HepG2 (cell line): Measurements from ENCODE around the gene KRT40. TPM values are rescaled to one million over a fixed set of nuclear protein-coding genes. Genes with fewer than 3 reads are reported as not detected.

ENCODE experiments used
- AGO1 ChIP-seq: fragments of 200-400 bp; formaldehyde crosslinking; IDR thresholded peaks from 2 replicates; pipeline ENCODE4 v1.6.1; 2017; ENCODE audit warnings: mild to moderate bottlenecking, low read depth, low read length, moderate library complexity; ENCODE audit not compliant: poor library complexity, severe bottlenecking
- ARID3A ChIP-seq: IDR thresholded peaks from 2 replicates; pipeline ENCODE4 v1.6.1; 2012; ENCODE audit warnings: low read depth, low read length, improper control_type of control experiment
- CBX1 ChIP-seq: IDR thresholded peaks from one replicate; pipeline ENCODE4 v1.6.1; 2016; ENCODE audit warnings: antibody characterized with exemption, low read depth
- CEBPB ChIP-seq: IDR thresholded peaks from 2 replicates; pipeline ENCODE4 v1.6.1; 2011; ENCODE audit warnings: low read depth, low read length, improper control_type of control experiment, borderline replicate concordance
- CHCHD3 ChIP-seq: sonication (generic); formaldehyde crosslinking; IDR thresholded peaks from 2 replicates; pipeline ENCODE4 v1.8.0; 2022; ENCODE audit warnings: mild to moderate bottlenecking, missing genetic modification reagents, moderate library complexity
- GTF3A ChIP-seq: sonication (generic); formaldehyde crosslinking; conservative IDR thresholded peaks from 2 replicates; pipeline ENCODE4 v1.4.0; 2020; ENCODE audit warnings: mild to moderate bottlenecking, missing genetic modification reagents
- MAFF ChIP-seq: IDR thresholded peaks from 2 replicates; pipeline ENCODE4 v1.6.1; 2011; ENCODE audit warnings: low read depth, low read length, improper control_type of control experiment
- NCOA1 ChIP-seq: sonication (generic); formaldehyde crosslinking; IDR thresholded peaks from 2 replicates; pipeline ENCODE4 v1.9.0; 2021; ENCODE audit warnings: missing genetic modification reagents
- PAXIP1 ChIP-seq: sonication (generic); formaldehyde crosslinking; conservative IDR thresholded peaks from 2 replicates; pipeline ENCODE4 v1.4.0; 2020; ENCODE audit warnings: mild to moderate bottlenecking, missing genetic modification reagents, moderate library complexity
- TBP ChIP-seq: sonication (generic); formaldehyde crosslinking; IDR thresholded peaks from 2 replicates; pipeline ENCODE4 v1.5.0; 2020; ENCODE audit warnings: missing genetic modification reagents
- TSC22D2 ChIP-seq: sonication (generic); formaldehyde crosslinking; IDR thresholded peaks from 2 replicates; pipeline ENCODE4 v1.5.1; 2020; ENCODE audit warnings: missing genetic modification reagents, mild to moderate bottlenecking, borderline replicate concordance
- YY1 ChIP-seq: IDR thresholded peaks from 2 replicates; pipeline ENCODE4 v1.6.1; 2011; ENCODE audit warnings: low read length, low read depth, moderate library complexity, mild to moderate bottlenecking; ENCODE audit not compliant: insufficient read depth, insufficient replicate concordance
- ZFAT ChIP-seq: sonication (generic); formaldehyde crosslinking; conservative IDR thresholded peaks from 2 replicates; pipeline ENCODE4 v1.8.1; 2023; ENCODE audit warnings: missing genetic modification reagents, inconsistent platforms
- ZFP36L2 ChIP-seq: sonication (generic); formaldehyde crosslinking; IDR thresholded peaks from 2 replicates; pipeline ENCODE4 v1.4.0; 2020; ENCODE audit warnings: missing genetic modification reagents
- ZKSCAN8 ChIP-seq: IDR thresholded peaks from 2 replicates; pipeline ENCODE4 v1.6.1; 2016; ENCODE audit warnings: borderline replicate concordance, missing genetic modification reagents, missing compliant biosample characterization
- ZNF12 ChIP-seq: sonication (generic); formaldehyde crosslinking; IDR thresholded peaks from 2 replicates; pipeline ENCODE4 v1.5.0; 2020; ENCODE audit warnings: missing genetic modification reagents
- ZNF136 ChIP-seq: sonication (generic); formaldehyde crosslinking; IDR thresholded peaks from 2 replicates; pipeline ENCODE4 v1.8.1; 2022; ENCODE audit warnings: low read depth, mild to moderate bottlenecking, moderate library complexity, missing genetic modification reagents
- ZNF253 ChIP-seq: sonication (generic); formaldehyde crosslinking; IDR thresholded peaks from 2 replicates; pipeline ENCODE4 v1.8.0; 2022; ENCODE audit warnings: mild to moderate bottlenecking, missing genetic modification reagents, borderline replicate concordance
- ZNF431 ChIP-seq: sonication (generic); formaldehyde crosslinking; IDR thresholded peaks from 2 replicates; pipeline ENCODE4 v1.9.0; 2022; ENCODE audit warnings: missing genetic modification reagents, low read depth, mild to moderate bottlenecking, borderline replicate concordance
- ZNF644 ChIP-seq: IDR thresholded peaks from 2 replicates; pipeline ENCODE4 v1.6.1; 2016; ENCODE audit warnings: low read depth
- ZNF839 ChIP-seq: sonication (generic); formaldehyde crosslinking; IDR thresholded peaks from 2 replicates; pipeline ENCODE4 v1.4.0; 2020; ENCODE audit warnings: missing genetic modification reagents, mild to moderate bottlenecking, borderline replicate concordance
- ZNF841 ChIP-seq: sonication (generic); formaldehyde crosslinking; IDR thresholded peaks from 2 replicates; pipeline ENCODE4 v1.8.1; 2023; ENCODE audit warnings: missing genetic modification reagents, borderline replicate concordance
- ZSCAN25 ChIP-seq: sonication (generic); formaldehyde crosslinking; IDR thresholded peaks from 2 replicates; pipeline ENCODE4 v1.8.0; 2022; ENCODE audit warnings: mild to moderate bottlenecking, missing genetic modification reagents
- polyA plus RNA-seq, 8 experiments: library from polyadenylated mRNA; depleted of rRNA in 3 of 8; stranded (reverse) in 7 of 8; unstranded in 1 of 8; fragments of >200 nt; fragmentation: Illumina TruSeq in 4 of 8; extraction: Trizol in 4 of 8; gene quantifications; 2 replicates each; pipeline versions ENCODE4 v1.2.1 to v1.2.3, GENCODE V29; 2011 to 2016; ENCODE audit warnings: low read depth in 4 of 8, missing spikeins in 1 of 8, mixed read lengths in 1 of 8; ENCODE audit not compliant: insufficient read depth in 1 of 8
- total RNA-seq, 5 experiments: library from RNA; depleted of rRNA; stranded (reverse); fragments of >200 nt; fragmentation: Illumina TruSeq; extraction: Trizol; gene quantifications; 2 replicates each; pipeline ENCODE4 v1.2.3, GENCODE V29; 2016; ENCODE audit warnings: low read depth in 1 of 5

KRT40 gene
- total and polyA plus RNA-seq, 2 of the 13 experiments (the other 11 are each of a cell fraction or from before 2014, with no cell fraction given) = not detected

- peak; percentile 99 for TF ChIP-seq ZKSCAN8 (CRISPR knock-in tag)
- 0 out of 2 replicates have a peak, but pooled peaks have one; percentile 50 for TF ChIP-seq MAFF
- no peak for TF ChIP-seq CHCHD3 (CRISPR knock-in tag)
- no peak for TF ChIP-seq ZSCAN25
- peak; percentile 95 for TF ChIP-seq ZNF644 (CRISPR knock-in tag)
- no peak for TF ChIP-seq ZNF841 (CRISPR knock-in tag)
- TF ChIP-seq TSC22D2 (CRISPR knock-in tag) = 0 out of 2 replicates have a peak, but pooled peaks have one; percentile 78
- no peak for TF ChIP-seq ZFAT (CRISPR knock-in tag)
- peak; percentile 59 for TF ChIP-seq CBX1
- TF ChIP-seq AGO1 = no peak
- 0 out of 2 replicates have a peak, but pooled peaks have one; percentile 74 for TF ChIP-seq TBP
- peak; percentile 69; the same call in 1 of the 2 replicates for TF ChIP-seq NCOA1
- TF ChIP-seq ZFP36L2 (CRISPR knock-in tag) = no peak
- peak; percentile 55; the same call in 1 of the 2 replicates for TF ChIP-seq ZNF431 (CRISPR knock-in tag)
- TF ChIP-seq PAXIP1 (CRISPR knock-in tag) = peak; percentile 99
- TF ChIP-seq CEBPB = peak; percentile 99
- peak; percentile 25 for TF ChIP-seq YY1
- TF ChIP-seq GTF3A (CRISPR knock-in tag) = 0 out of 2 replicates have a peak, but pooled peaks have one; percentile 36
- TF ChIP-seq ZNF12 = peak; percentile 82
- TF ChIP-seq ARID3A = peak; percentile 100
- no peak for TF ChIP-seq ZNF839
- no peak for TF ChIP-seq ZNF253 (CRISPR knock-in tag)
- no peak for TF ChIP-seq ZNF136 (CRISPR knock-in tag)
Observed at GRCh38 chr17:40956401-40957254, 27.5 kb downstream of the KRT40 start (continued).
